ES-I3 (cell line): ENCODE data around the gene CCDC194.

Experiments
- H3K36me3 ChIP-seq: 2 replicates; pipeline ENCODE4 v1.6.1; 2013; ENCODE audit warnings: mild to moderate bottlenecking, low read length, control low read depth, moderate library complexity; ENCODE audit not compliant: insufficient read depth
- H3K4me1 ChIP-seq: 2 replicates; pipeline ENCODE4 v1.6.1; 2013; ENCODE audit warnings: mild to moderate bottlenecking, control low read depth, low read length; ENCODE audit not compliant: insufficient read depth
- H3K9ac ChIP-seq: 2 replicates; pipeline ENCODE4 v1.6.1; 2013; ENCODE audit warnings: low read depth, mild to moderate bottlenecking, low read length, moderate library complexity
- H3K9me3 ChIP-seq: 2 replicates; pipeline ENCODE4 v1.6.1; 2013; ENCODE audit warnings: mild to moderate bottlenecking, low read length, moderate library complexity; ENCODE audit not compliant: control insufficient read depth, insufficient read depth

CCDC194 gene

DNA sequence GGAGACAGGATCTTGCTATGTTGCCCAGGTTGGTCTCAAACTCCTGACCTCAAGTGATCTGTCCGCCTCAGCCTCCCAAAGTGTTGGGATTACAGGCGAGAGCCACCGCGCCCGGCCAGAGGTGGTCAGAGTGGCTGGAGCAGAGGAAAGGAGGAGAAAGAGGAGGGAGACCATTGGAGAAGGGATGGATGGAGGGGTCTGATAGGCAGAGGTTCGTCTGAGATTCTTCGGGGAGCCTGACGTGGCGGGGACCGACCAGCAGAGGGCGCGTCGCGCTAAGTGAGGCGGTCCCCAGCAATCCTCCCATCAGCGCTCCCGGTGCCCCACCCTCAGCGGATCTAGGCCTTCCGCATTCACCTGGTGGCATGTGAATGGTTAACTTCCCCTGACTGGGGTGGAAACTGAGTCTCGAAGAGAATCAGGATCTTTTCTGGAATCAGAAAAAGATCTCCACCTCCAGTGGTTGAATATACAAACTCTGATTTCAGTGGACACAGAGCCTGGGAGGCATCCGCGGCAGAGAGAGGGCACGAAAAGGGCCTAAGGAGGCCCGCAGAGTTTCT lies 47.8 kb downstream of the CCDC194 start:
- no peaks in the 10 kb centered on the region for H3K9me3 ChIP-seq
- no peak overlapping the region for H3K9ac ChIP-seq
- peaks cover 18% of the 10 kb centered on the region; the same call in 1 of the 2 replicates for H3K4me1 ChIP-seq
- no peaks in the 10 kb centered on the region; the same call in 1 of the 2 replicates for H3K36me3 ChIP-seq

- Histone ChIP-seq H3K9me3 (no peaks in the 10 kb centered on the region), H3K9ac (no peak overlapping the region), H3K4me1 (peaks cover 10% of the 10 kb centered on the region; the same call in 1 of the 2 replicates), H3K36me3 (no peaks in the 10 kb centered on the region; the same call in 1 of the 2 replicates)
Measured at GRCh38 chr19:17341845-17342244, 52.2 kb downstream of the CCDC194 start.

DNA sequence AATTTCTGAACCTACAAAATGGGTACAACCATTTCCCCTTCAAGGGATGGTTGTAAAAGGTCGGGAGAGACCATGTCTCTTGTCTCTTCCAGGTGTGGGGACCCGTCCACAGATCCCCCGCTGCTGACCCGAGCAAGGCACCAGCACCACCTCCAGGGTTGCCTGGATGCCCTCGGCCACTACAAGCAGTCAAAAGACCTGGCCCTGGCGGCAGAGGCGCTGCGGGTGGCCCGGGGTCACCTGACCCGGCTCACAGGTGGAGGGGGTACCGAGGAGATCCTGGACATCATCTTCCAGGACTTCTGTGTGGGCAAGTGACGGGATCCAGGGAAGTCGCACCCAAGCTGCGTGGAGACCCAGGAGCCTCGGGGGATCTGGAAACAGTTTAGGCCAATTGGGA lies 52.6 kb downstream of the CCDC194 start:
- no peak overlapping the region for H3K9ac ChIP-seq
- peaks cover 9% of the 10 kb centered on the region; the same call in 1 of the 2 replicates for H3K4me1 ChIP-seq
- H3K9me3 ChIP-seq, result no peaks in the 10 kb centered on the region
- H3K36me3 ChIP-seq, result no peaks in the 10 kb centered on the region; the same call in 1 of the 2 replicates

DNA sequence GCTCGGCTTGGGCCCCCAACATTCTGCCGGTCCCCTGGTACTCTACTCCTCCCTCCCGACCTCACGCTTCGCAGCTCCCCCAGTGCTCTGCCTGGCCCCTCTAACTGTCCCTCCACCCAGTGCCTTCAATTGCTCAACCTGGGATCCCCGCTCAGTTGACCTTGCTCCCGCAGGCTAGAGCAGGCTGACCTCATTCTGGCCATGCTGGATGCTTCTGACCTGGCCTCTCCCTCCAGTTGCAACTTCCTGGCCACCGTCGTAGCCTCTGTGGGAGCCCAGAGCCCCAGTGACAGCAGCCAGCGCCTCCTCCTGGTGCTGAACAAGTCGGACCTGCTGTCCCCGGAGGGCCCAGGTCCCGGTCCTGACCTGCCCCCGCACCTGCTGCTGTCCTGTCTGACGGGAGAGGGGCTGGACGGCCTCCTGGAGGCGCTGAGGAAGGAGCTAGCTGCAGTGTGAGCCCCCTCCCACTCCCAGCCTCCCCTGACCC lies 53.1 kb downstream of the CCDC194 start:
- no peaks in the 10 kb centered on the region; the same call in 1 of the 2 replicates for H3K36me3 ChIP-seq
- H3K4me1 ChIP-seq, result peaks cover 9% of the 10 kb centered on the region; the same call in 1 of the 2 replicates
- no peaks in the 10 kb centered on the region for H3K9me3 ChIP-seq
- 0 out of 2 replicates have a peak overlapping the region, but pooled peaks have one; percentile 21 for H3K9ac ChIP-seq
